ENCODE measurements around the gene TPPP2. TPM values are rescaled to one million over a fixed set of nuclear protein-coding genes. Genes with fewer than 3 reads are reported as not detected.
A peak's percentile ranks its signal among the peaks of the same experiment; 100 is the strongest.

TPPP2 gene
- total and polyA plus RNA-seq, 8 donors: 0.62 TPM; not detected in 7

GRCh38 chr14:21018781-21019180 is 11.2 kb upstream of the TPPP2 start:
- no peak for TF ChIP-seq EP300 (IDR thresholded peaks at IDR 0.05)
- no peak for TF ChIP-seq POLR2AphosphoS5 (IDR thresholded peaks at IDR 0.05)
- TF ChIP-seq POLR2A (IDR thresholded peaks at IDR 0.05): no peak
- TF ChIP-seq, protein P1, sequence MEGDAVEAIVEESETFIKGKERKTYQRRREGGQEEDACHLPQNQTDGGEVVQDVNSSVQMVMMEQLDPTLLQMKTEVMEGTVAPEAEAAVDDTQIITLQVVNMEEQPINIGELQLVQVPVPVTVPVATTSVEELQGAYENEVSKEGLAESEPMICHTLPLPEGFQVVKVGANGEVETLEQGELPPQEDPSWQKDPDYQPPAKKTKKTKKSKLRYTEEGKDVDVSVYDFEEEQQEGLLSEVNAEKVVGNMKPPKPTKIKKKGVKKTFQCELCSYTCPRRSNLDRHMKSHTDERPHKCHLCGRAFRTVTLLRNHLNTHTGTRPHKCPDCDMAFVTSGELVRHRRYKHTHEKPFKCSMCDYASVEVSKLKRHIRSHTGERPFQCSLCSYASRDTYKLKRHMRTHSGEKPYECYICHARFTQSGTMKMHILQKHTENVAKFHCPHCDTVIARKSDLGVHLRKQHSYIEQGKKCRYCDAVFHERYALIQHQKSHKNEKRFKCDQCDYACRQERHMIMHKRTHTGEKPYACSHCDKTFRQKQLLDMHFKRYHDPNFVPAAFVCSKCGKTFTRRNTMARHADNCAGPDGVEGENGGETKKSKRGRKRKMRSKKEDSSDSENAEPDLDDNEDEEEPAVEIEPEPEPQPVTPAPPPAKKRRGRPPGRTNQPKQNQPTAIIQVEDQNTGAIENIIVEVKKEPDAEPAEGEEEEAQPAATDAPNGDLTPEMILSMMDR (IDR thresholded peaks at IDR 0.05): no peak
- intact Hi-C loops (cut with DNase I; ENCODE audit: low total_unique reads): loop anchor here (10.0 kb wide), 1 partner anchor 66 kb away; no protein-coding TSS in a partner anchor
- H3K27ac ChIP-seq: no peak overlapping the region

GRCh38 chr14:21019366-21019765 is 10.7 kb upstream of the TPPP2 start:
- Histone ChIP-seq H3K36me3 (peaks cover 34 to 59% (median 57%) of the 10 kb centered on the region in 4 donors), H3K4me1 (peaks cover 0 to 48% (median 20%) of the 10 kb centered on the region in 4 donors), H3K27ac (no peak overlapping the region), H3K27me3 (no peaks in the 10 kb centered on the region), H3K9me3 (no peaks in the 10 kb centered on the region), H3K4me3 (no peak overlapping the region)
- TF ChIP-seq, protein P1 (IDR thresholded peaks at IDR 0.05): no peak
- no peak for TF ChIP-seq EP300 (IDR thresholded peaks at IDR 0.05)
- no peak for TF ChIP-seq POLR2A (IDR thresholded peaks at IDR 0.05)
- no peak for TF ChIP-seq POLR2AphosphoS5 (IDR thresholded peaks at IDR 0.05)
- intact Hi-C loops (cut with DNase I; ENCODE audit: low total_unique reads): loop anchor here (10.0 kb wide), 1 partner anchor 65 kb away; no protein-coding TSS in a partner anchor
- 63 to 88% (median 76%) methylated on average over 1 of the region's 1 CpG for WGBS, 5 donors
- DNase-seq: no peak

More at GRCh38 chr14:21018781-21019180, 11.2 kb upstream of the TPPP2 start:
- Histone ChIP-seq H3K4me1 (peaks cover 0 to 42% (median 15%) of the 10 kb centered on the region in 4 donors), H3K36me3 (peaks cover 34 to 59% (median 57%) of the 10 kb centered on the region in 4 donors), H3K27me3 (no peaks in the 10 kb centered on the region), H3K4me3 (no peak overlapping the region), H3K9me3 (no peaks in the 10 kb centered on the region)
- DNase-seq: no peak
- 87 to 98% (median 93%) methylated on average over 3 of the region's 3 CpGs for WGBS, 5 donors

DNA sequence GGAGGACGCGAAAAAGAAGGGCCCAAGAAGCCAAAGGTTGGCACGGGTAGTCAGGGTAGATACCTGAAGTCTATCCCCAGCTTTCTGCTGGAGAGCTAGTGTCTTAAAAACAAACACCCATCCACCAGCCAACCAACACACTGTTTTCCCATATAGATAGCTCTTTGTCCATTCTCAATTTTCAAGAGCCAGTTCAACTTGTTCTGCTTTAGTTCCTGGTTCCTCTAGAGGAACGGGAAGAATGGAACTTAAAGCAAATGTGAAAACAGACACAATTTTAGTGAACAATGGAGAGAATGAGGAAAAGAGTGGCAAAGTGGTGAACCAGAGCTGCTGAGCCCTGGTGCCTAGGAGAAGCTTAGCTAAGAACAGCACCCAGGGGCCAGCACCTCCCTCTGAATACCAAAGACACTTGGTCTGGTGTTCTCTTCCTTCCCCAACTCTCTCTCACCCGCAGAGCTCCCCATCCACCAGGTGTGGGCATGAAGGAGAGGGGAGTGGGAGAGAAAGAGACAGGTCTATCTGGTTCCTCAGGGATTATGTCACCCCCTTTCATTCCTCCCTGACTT is 9.0 kb upstream of the TPPP2 start:
- peaks cover 34 to 59% (median 57%) of the 10 kb centered on the region in 4 donors for H3K36me3 ChIP-seq
- no peak for TF ChIP-seq POLR2A (IDR thresholded peaks at IDR 0.05)
- TF ChIP-seq, protein P1 (IDR thresholded peaks at IDR 0.05): no peak
- no peak for TF ChIP-seq POLR2AphosphoS5 (IDR thresholded peaks at IDR 0.05)
- no peak for TF ChIP-seq EP300 (IDR thresholded peaks at IDR 0.05)
- H3K27ac ChIP-seq: peak overlapping the region in 1 of 5 donors; percentile 26
- intact Hi-C loops (cut with DNase I; ENCODE audit: low total_unique reads): no loop called here
- no peaks in the 10 kb centered on the region for H3K9me3 ChIP-seq
- H3K4me3 ChIP-seq: no peak overlapping the region
- H3K27me3 ChIP-seq: peaks cover 0 to 14% (median 0%) of the 10 kb centered on the region in 3 donors
- peaks cover 9 to 54% (median 31%) of the 10 kb centered on the region in 4 donors for H3K4me1 ChIP-seq
- DNase-seq: no peak
- WGBS, 5 donors: 71 to 86% (median 74%) methylated on average over 5 of the region's 5 CpGs

DNA sequence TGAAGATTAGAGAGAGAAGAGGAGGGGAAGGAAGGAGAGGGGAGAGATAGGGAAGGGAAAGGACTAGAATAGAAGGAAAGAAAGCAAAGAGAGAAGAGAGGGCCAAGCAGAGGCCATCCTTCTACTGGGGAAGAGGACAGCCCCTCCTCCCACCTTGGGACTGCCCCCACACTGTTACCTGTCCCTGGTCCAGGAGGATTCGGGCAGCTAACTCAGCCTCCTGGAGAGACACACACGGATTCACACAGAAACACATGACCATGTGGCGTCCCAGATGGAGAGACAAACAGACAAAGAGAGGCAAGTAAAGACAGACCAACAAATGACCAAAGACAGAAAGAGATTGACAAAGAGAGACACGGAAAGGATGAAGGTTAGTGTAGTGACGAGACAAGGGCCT is 7.3 kb upstream of the TPPP2 start:
- peak overlapping the region in 3 of 5 donors; percentile 86 to 91 (median 91) for H3K27ac ChIP-seq
- intact Hi-C loops (cut with DNase I; ENCODE audit: low total_unique reads): no loop called here

More for the DNA sequence above, 7.3 kb upstream of the TPPP2 start:
- peaks cover 29 to 48% (median 46%) of the 10 kb centered on the region in 4 donors for H3K36me3 ChIP-seq
- peaks cover 12 to 63% (median 39%) of the 10 kb centered on the region in 4 donors for H3K4me1 ChIP-seq
- TF ChIP-seq POLR2AphosphoS5 (IDR thresholded peaks at IDR 0.05) (no peak), POLR2A (IDR thresholded peaks at IDR 0.05) (no peak), EP300 (IDR thresholded peaks at IDR 0.05) (no peak)
- TF ChIP-seq, protein P1 (IDR thresholded peaks at IDR 0.05): no peak
- DNase-seq: no peak
- WGBS, 5 donors: 80 to 84% (median 83%) methylated on average over 5 of the region's 5 CpGs
- no peaks in the 10 kb centered on the region for H3K9me3 ChIP-seq
- H3K4me3 ChIP-seq: peak overlapping the region in 3 of 4 donors; percentile 84 to 90 (median 89)
- peaks cover 0 to 14% (median 0%) of the 10 kb centered on the region in 3 donors for H3K27me3 ChIP-seq
